GM19452 (cell line): ENCODE results near the gene P2RY2.
"Not testable (repeated sequence)": the region's sequence is repeated elsewhere in the genome, so short reads cannot be mapped to it uniquely, and the experiment has no call there.

Source experiments
- ATAC-seq: cut with Tn5 transposase; IDR thresholded peaks from one replicate; pipeline ENCODE4 v1.9.1; 2021; ENCODE audit not compliant: unreplicated experiment

Gene P2RY2

DNA sequence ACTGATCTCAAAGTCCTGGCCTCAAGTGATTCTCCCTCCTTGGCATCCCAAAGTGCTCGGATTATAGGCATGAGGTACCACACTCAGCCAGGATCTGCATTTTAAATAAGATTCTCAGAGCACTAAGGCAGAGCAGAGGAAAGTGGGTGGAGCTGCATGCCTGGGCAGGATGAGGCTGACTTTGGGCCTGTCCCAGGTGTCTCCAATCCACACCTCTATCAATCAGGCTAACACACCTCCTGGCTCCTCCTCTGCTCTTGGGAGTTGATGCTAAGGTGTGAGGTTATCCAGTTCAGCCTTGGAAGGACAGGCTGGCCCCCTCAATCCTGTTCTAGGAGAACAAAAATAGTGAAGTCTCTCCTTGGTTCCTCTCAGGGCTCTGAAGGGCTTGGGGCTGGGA lies 30.2 kb upstream of the P2RY2 start:
- ATAC-seq = no peak

DNA sequence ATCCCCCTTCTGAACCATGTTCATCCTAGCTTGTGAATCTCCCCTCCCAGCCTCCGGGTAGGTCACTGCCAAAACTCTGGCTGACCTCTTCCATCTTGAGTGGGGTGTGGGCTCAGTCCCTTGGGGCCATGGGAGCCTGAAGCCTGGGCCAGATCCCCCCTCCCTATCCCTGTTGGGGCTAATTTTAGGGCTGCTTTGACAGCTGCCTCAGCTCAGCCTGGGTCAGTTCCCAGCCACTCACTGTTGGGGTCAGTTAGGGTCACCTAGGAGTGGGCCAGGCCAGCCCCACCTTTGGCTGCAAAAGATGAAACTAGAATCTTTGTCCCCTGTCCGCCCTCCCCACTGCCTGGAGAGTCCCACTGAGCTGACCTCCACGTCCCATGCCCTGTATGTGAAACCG lies 29.8 kb upstream of the P2RY2 start:
- ATAC-seq = no peak

DNA sequence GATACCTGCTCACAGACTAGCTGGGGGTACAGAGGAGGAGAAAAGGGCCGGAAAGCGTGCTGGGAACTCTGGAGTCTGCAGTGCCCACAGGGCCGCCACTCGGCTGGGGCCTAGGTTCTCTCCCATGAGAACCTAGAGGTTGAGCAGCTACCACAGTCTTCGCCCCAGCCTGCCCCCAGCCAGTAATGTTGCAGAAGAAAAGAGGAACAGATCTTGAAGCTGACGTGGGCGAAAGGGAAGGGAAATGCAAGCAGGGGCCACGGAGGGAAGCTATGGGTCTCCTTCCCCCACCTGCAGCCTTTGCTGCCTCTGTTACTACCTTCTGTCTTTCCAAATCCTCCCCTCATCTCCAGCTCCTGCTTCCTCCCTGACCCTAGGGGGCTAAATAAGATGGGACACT lies 28.8 kb upstream of the P2RY2 start:
- ATAC-seq = no peak

- ATAC-seq = no peak
These were observed 28.1 kb upstream of the P2RY2 start for GRCh38 chr11:73189723-73190556.

DNA sequence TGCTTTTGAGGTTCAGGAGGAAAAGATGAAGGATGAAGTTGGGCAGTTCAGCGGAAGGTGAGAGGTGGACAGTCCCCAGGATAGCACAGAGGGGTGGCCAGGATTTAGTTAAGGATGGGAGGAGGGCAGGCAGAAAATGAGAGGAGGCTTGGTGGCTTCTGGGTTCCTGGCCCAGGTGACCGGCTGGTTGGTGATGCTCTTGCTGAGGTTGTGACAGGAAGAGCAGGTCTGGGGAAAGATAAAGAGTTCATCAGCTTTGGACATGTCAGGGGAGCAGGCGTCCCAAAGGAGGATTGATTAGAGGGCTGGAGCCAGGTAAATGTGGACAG lies 27.6 kb upstream of the P2RY2 start:
- no peak for ATAC-seq

- no peak for ATAC-seq
These were observed 26.9 kb upstream of the P2RY2 start for GRCh38 chr11:73191151-73191550.

DNA sequence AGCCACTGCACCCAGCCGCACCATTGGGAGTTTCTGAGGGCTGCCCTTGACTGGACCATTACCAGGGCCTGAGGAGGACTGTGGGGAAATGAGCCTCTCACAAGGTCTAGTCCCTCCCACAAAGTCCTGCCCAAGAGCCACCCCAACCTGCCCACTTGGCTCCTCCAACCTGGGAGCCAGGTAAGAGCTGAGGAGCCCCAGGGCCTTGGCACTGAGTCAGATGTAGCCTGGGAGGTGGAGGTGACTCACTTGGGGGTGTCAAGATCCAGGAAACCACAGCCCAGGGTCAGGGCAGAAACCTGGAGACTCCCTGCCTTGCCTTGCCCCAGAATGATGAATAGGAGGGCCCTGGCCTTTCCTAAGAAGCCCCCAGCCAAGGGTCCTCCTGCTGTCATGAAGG lies 25.8 kb upstream of the P2RY2 start:
- ATAC-seq = no peak

- ATAC-seq = no peak
These were observed 24.6 kb upstream of the P2RY2 start for GRCh38 chr11:73193251-73194033.

GRCh38 chr11:73194034-73194507 lies 24.0 kb upstream of the P2RY2 start:
- no peak for ATAC-seq

- no peak for ATAC-seq
These were observed 23.5 kb upstream of the P2RY2 start for GRCh38 chr11:73194593-73194992.

DNA sequence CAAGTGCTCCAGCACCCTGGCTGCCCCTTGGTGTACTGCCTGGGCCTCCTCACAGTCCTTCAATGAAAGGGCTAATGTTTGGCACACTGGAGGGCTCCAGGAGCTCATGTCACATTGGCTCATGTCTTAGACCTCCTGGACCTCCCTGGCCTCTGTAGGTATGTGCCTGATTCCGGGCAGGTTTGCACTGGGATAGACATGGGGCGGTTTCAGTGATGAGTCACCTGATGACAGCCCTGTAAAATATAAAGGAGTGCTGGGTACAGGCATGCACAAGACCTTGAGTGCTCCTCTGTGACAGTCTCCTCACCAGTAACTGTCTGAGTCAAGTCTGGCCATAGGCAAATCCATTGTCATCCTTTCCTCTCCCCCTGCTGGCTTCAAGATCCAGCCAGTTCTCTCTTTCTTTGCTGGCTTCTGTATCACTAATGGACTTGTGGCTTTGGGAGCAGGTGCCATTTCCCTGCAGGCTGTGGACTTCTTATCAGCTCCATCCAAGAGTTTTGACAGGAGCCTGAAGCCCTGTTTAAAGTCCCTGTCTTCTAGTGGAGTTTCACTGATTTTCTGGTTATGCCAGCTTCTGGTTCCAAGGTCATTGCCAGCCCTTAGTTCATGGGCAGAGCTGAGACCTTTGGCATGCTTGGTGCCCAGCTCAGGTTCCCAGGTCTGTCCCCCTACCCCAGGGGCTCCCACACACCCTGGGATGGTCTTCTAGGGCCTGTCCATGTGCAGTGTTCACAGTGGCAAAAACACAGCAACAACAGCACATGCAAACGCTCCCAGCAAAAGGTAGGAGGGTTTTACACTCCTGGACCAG lies 22.7 kb upstream of the P2RY2 start:
- ATAC-seq = no peak

DNA sequence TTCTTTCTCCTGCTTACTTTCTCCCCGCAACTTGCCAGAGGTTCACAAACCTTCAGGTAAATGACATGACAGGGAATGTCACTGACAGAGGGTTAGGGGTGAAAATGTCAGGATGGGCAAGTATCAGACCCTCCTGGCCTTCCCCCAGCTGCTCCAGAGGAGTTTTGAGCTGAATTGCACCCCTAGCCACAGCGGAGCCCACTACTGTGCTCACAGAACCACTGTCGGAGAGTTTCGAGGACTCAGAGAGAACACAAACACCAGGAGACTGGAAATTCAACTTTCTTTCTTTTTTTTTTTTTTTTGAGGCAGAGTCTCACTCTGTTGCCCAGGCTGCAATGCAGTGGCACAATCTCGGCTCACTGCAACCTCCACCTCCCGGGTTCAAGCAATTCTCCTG lies 21.5 kb upstream of the P2RY2 start:
- no peak for ATAC-seq

GRCh38 chr11:73197348-73197747 lies 20.7 kb upstream of the P2RY2 start:
- no peak for ATAC-seq

DNA sequence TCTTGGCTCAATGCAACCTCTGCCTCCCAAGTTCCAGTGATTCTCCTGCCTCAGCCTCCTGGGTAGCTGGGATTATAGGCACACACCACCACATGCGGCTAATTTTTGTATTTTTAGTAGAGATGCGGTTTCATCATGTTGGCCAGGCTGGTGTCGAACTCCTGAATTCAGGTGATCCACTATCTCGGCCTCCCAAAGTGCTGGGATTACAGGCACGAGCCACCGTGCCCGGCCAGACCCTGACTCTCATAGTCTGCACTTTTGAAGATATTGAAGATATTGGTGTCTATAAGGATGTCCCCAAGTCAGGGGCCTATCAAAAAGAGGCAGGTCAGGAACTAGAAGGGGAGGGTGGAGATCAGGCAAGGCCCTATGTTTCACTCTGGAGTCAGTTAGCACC lies 20.3 kb upstream of the P2RY2 start:
- ATAC-seq = not testable (repeated sequence)

DNA sequence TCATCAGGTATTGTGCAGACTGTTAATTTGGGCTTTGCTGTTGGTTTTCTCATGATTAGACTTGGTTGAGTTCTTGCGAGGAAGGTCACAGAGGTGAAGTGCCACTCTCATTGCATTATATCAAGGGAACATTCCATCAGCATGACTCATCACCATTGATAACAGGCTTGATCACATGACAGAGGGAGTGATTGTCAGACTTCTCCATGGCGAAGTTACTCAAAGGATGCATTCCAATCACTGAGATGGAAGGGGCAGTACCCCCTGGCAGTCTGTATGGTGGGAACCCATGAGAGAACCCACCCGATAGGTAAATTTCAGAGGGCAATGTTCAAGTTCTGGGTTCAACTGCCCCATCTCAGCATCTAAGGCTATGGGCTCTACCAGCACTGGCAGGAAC lies 19.4 kb upstream of the P2RY2 start:
- no peak for ATAC-seq

GRCh38 chr11:73199446-73199845 lies 18.6 kb upstream of the P2RY2 start:
- ATAC-seq = no peak

DNA sequence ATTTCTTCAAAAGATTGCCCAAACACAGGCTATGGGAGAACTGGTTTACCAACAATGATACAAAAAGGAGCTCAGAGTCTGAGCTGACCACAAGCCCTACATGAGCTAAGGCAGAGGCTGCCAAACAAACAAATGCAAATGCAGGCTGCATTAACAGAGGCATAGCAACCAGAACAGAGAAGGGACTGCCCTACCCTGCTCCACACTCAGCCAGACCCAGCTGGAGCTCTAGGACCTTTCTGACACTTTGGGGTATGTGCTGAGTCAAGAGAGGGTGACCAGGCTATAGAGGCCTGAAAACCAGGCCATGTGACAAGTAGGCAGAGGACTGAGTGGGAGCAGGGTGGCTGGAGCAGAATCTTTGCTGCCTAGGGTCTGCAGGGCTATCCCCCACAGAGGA lies 17.8 kb upstream of the P2RY2 start:
- ATAC-seq = no peak

- no peak for ATAC-seq
These were observed 16.8 kb upstream of the P2RY2 start for GRCh38 chr11:73201249-73201648.

- no peak for ATAC-seq
These were observed 15.9 kb upstream of the P2RY2 start for GRCh38 chr11:73201888-73202780.

GRCh38 chr11:73203322-73203721 lies 14.8 kb upstream of the P2RY2 start:
- ATAC-seq = no peak

- no peak for ATAC-seq
These were observed 14.3 kb upstream of the P2RY2 start for GRCh38 chr11:73203790-73204189.
